K562 (cell line): Measurements from ENCODE around the gene ZNF598. TPM values are rescaled to one million over a fixed set of nuclear protein-coding genes. Genes with fewer than 3 reads are reported as not detected.
A peak's percentile ranks its signal among the peaks of the same experiment; 100 is the strongest.

Experiments used
- ATF7 ChIP-seq: fragments of 450-650 bp; IDR thresholded peaks from 2 replicates; pipeline ENCODE4 v1.7.1; 2014; ENCODE audit warnings: mild to moderate bottlenecking, moderate library complexity
- CBFA2T2 ChIP-seq: fragments of 450-650 bp; conservative IDR thresholded peaks from 2 replicates; pipeline ENCODE4 v1.6.1; 2017; ENCODE audit warnings: mild to moderate bottlenecking
- CTCF ChIP-seq, 3 experiments: IDR thresholded peaks in 2 of 3; conservative IDR thresholded peaks in 1 of 3; 2 replicates each; pipeline ENCODE4 v1.5.1; 2011 to 2012; ENCODE audit warnings: low read length in 3 of 3, mild to moderate bottlenecking in 3 of 3, control low read depth in 2 of 3, improper control_type of control experiment in 1 of 3, inconsistent platforms in 1 of 3, low read depth in 1 of 3, mixed read lengths in 1 of 3, moderate library complexity in 1 of 3; ENCODE audit not compliant: insufficient read depth in 2 of 3
- CUX1 ChIP-seq: fragments of 200-800 bp; sonication (Bioruptor generic); IDR thresholded peaks from 2 replicates; pipeline ENCODE4 v1.6.1; 2016; ENCODE audit warnings: missing genetic modification characterization, missing compliant biosample characterization
- E2F1 ChIP-seq: sonication (generic); formaldehyde crosslinking; IDR thresholded peaks from 2 replicates; pipeline ENCODE4 v1.8.1; 2023; ENCODE audit warnings: mild to moderate bottlenecking, missing genetic modification reagents, moderate library complexity
- FOXJ3 ChIP-seq: sonication (generic); formaldehyde crosslinking; IDR thresholded peaks from 2 replicates; pipeline ENCODE4 v1.4.0; 2020; ENCODE audit warnings: mild to moderate bottlenecking, missing genetic modification reagents
- FOXM1 ChIP-seq, 2 experiments: fragments of 450-650 bp in 1 of 2; sonication (generic) in 1 of 2; formaldehyde crosslinking in 1 of 2; IDR thresholded peaks; 2 replicates each; pipeline versions ENCODE4 v1.6.1 to v1.9.0; 2017 to 2022; ENCODE audit warnings: low read depth in 2 of 2, mild to moderate bottlenecking in 2 of 2, missing genetic modification reagents in 1 of 2, moderate library complexity in 1 of 2
- GTF2E2 ChIP-seq: fragments of 200-800 bp; sonication (Bioruptor generic); IDR thresholded peaks from 2 replicates; pipeline ENCODE4 v1.6.1; 2016; ENCODE audit warnings: missing genetic modification characterization, missing compliant biosample characterization
- HDAC2 ChIP-seq: fragments of 450-650 bp; IDR thresholded peaks from 2 replicates; pipeline ENCODE4 v1.6.1; 2016; ENCODE audit warnings: mild to moderate bottlenecking
- HMG20A ChIP-seq: fragments of 450-650 bp; formaldehyde crosslinking; conservative IDR thresholded peaks from 2 replicates; pipeline ENCODE4 v1.4.0; 2020; ENCODE audit warnings: mild to moderate bottlenecking, mixed read lengths
- JUNB ChIP-seq: fragments of 450-650 bp; formaldehyde crosslinking; conservative IDR thresholded peaks from 2 replicates; pipeline ENCODE4 v1.4.0; 2020; ENCODE audit warnings: mild to moderate bottlenecking
- KHSRP ChIP-seq: fragments of 450-650 bp; IDR thresholded peaks from 2 replicates; pipeline ENCODE4 v1.6.1; 2017
- LARP7 ChIP-seq: fragments of 450-650 bp; IDR thresholded peaks from 2 replicates; pipeline ENCODE4 v1.6.1; 2016
- MCM7 ChIP-seq, 2 experiments: fragments of 450-650 bp; IDR thresholded peaks; 2 replicates each; pipeline ENCODE4 v1.6.1; 2016 to 2018
- MEF2A ChIP-seq: IDR thresholded peaks from 2 replicates; pipeline ENCODE4 v1.6.1; 2011; ENCODE audit warnings: low read depth, mild to moderate bottlenecking, low read length, moderate library complexity; ENCODE audit not compliant: control insufficient read depth
- NFYB ChIP-seq: IDR thresholded peaks from 2 replicates; pipeline ENCODE4 v1.6.1; 2011; ENCODE audit warnings: mild to moderate bottlenecking, moderate library complexity; ENCODE audit not compliant: insufficient read length; ENCODE audit errors: extremely low read depth
- PHB2 ChIP-seq: fragments of 450-650 bp; IDR thresholded peaks from 2 replicates; pipeline ENCODE4 v1.6.1; 2017; ENCODE audit warnings: low read depth
- RCOR1 ChIP-seq, 2 experiments: IDR thresholded peaks; 2 replicates each; pipeline ENCODE4 v1.6.1; 2012; ENCODE audit warnings: low read depth in 2 of 2, low read length in 2 of 2, borderline replicate concordance in 1 of 2, improper control_type of control experiment in 1 of 2
- SMAD3 ChIP-seq: fragments of 450-650 bp; formaldehyde crosslinking; conservative IDR thresholded peaks from 2 replicates; pipeline ENCODE4 v1.4.0; 2020; ENCODE audit warnings: mild to moderate bottlenecking
- SRSF7 ChIP-seq: fragments of 200-400 bp; formaldehyde crosslinking; optimal IDR thresholded peaks from 2 replicates; pipeline ENCODE3; 2017; ENCODE audit warnings: mild to moderate bottlenecking, low read depth, low read length
- XRCC4 ChIP-seq: IDR thresholded peaks from one replicate; pipeline ENCODE4 v1.6.1; 2011; ENCODE audit not compliant: insufficient read depth, insufficient read length; ENCODE audit errors: extremely low read depth
- ZKSCAN3 ChIP-seq: fragments of 250-450 bp; sonication (Bioruptor Pico); IDR thresholded peaks from 2 replicates; pipeline ENCODE4 v1.4.0; 2020
- polyA plus RNA-seq, 8 experiments: library from polyadenylated mRNA; depleted of rRNA in 4 of 8; stranded (reverse) in 5 of 8; unstranded in 3 of 8; fragments of >200 nt; fragmentation: Nextera tagmentation in 2 of 8; fragmentation: Illumina TruSeq in 1 of 8; extraction: Ambion mirVana in 2 of 8; extraction: Trizol in 1 of 8; gene quantifications; 2 replicates each; pipeline versions ENCODE4 v1.2.1 to v1.2.3, GENCODE V29; 2011 to 2014; ENCODE audit warnings: inconsistent platforms in 1 of 8, missing spikeins in 1 of 8
- total RNA-seq, 7 experiments: library from RNA; depleted of rRNA in 6 of 7; stranded (reverse); fragments of >200 nt in 6 of 7; fragmentation: Illumina TruSeq in 2 of 7; extraction: Trizol in 2 of 7; gene quantifications; 2 replicates each; pipeline versions ENCODE4 v1.2.1 to v1.2.3, GENCODE V29; 2011 to 2021; ENCODE audit warnings: low replicate concordance in 1 of 7

ZNF598 gene
- total and polyA plus RNA-seq, 9 of the 15 experiments (the other 6 are each of a cell fraction or from before 2014, with no cell fraction given) = 0.11 to 115 (median 29.6) TPM

- TF ChIP-seq CBFA2T2 = no peak; the same call in 1 of the 2 replicates
- peak in 1 of 2 experiments; percentile 65; a peak in 2 of 4 replicates for TF ChIP-seq RCOR1 (IDR thresholded peaks at IDR 0.05; ENCODE audit: borderline replicate concordance in 1 of 2, low read depth in 2 of 2, low read length in 2 of 2)
- TF ChIP-seq FOXM1 (IDR thresholded peaks at IDR 0.05; ENCODE audit: low read depth) = no peak
- no peak for TF ChIP-seq FOXM1 (CRISPR knock-in tag; IDR thresholded peaks at IDR 0.05; ENCODE audit: low read depth)
- TF ChIP-seq KHSRP = no peak
- TF ChIP-seq PHB2 = no peak
- no peak for TF ChIP-seq HMG20A (CRISPR knock-in tag)
- peak; percentile 96 to 99 (median 99) for TF ChIP-seq CTCF (IDR thresholded peaks at IDR 0.05 in 2 of 3, conservative IDR thresholded peaks at IDR 0.05 in 1 of 3; ENCODE audit: insufficient read depth in 2 of 3, low read depth in 1 of 3, low read length in 3 of 3)
- no peak for TF ChIP-seq CUX1
- peak; percentile 69 for TF ChIP-seq ATF7
- TF ChIP-seq NFYB = no peak
- TF ChIP-seq LARP7 = no peak
- no peak for TF ChIP-seq FOXJ3 (CRISPR knock-in tag)
- no peak for TF ChIP-seq SMAD3 (CRISPR knock-in tag)
- no peak for TF ChIP-seq E2F1 (CRISPR knock-in tag)
- TF ChIP-seq MEF2A = no peak
- TF ChIP-seq JUNB = no peak
- TF ChIP-seq SRSF7 = no peak
- no peak for TF ChIP-seq XRCC4
- TF ChIP-seq HDAC2 = no peak
- TF ChIP-seq ZKSCAN3 (CRISPR knock-in tag) = no peak
- TF ChIP-seq GTF2E2 (tag) = no peak
- TF ChIP-seq MCM7 (IDR thresholded peaks at IDR 0.05) = no peak
These were observed 5.6 kb downstream of the ZNF598 start (continued) for GRCh38 chr16:2003827-2004641.
